Activated T-cell treated with anti-CD3 and anti-CD28 coated beads, Interleukin-2, amount 50 U/mL, for 72 hours (primary cell): Measurements from ENCODE around the gene C16orf90. TPM values are rescaled to one million over a fixed set of nuclear protein-coding genes. Genes with fewer than 3 reads are reported as not detected.
"Not testable (repeated sequence)": the region's sequence is repeated elsewhere in the genome, so short reads cannot be mapped to it uniquely, and the experiment has no call there.

ENCODE experiments used
- ATAC-seq, 2 donors: fragments of 150-1000 bp; cut with Tn5 transposase; replicated peaks in 1 of 2; 2 replicates each; pipeline ENCODE4 v1.10.0; 2021; ENCODE audit warnings: moderate library complexity in 2 of 2, mild to moderate bottlenecking in 1 of 2
- DNase-seq, 2 donors: peaks; one replicate each; pipeline ENCODE4 v3.0.0; 2021 to 2022; ENCODE audit warnings: mixed read lengths in 1 of 2
- H3K27ac Mint-ChIP-seq: one replicate; pipeline ENCODE4 v1.8.0; 2022; ENCODE audit warnings: mild to moderate bottlenecking, moderate library complexity, mixed read lengths
- H3K27me3 Mint-ChIP-seq: one replicate; pipeline ENCODE4 v1.8.0; 2022; ENCODE audit warnings: low read depth, mixed read lengths
- H3K36me3 Mint-ChIP-seq, 2 donors: one replicate each; pipeline ENCODE4 v1.8.0; 2022; ENCODE audit warnings: mixed read lengths in 2 of 2, mild to moderate bottlenecking in 1 of 2; ENCODE audit not compliant: insufficient read depth in 2 of 2
- H3K4me1 Mint-ChIP-seq: one replicate; pipeline ENCODE4 v1.8.0; 2022; ENCODE audit warnings: low read depth, mixed read lengths
- H3K4me3 Mint-ChIP-seq, 2 donors: one replicate each; pipeline ENCODE4 v1.8.0; 2022; ENCODE audit warnings: mild to moderate bottlenecking in 2 of 2, mixed read lengths in 2 of 2, moderate library complexity in 2 of 2
- H3K9me3 Mint-ChIP-seq, 2 donors: one replicate each; pipeline ENCODE4 v1.8.0; 2022; ENCODE audit warnings: mixed read lengths in 2 of 2
- total RNA-seq, 2 donors: library from RNA; stranded (reverse); gene quantifications; one replicate each; pipeline ENCODE4 v1.2.3, GENCODE V29; 2022

C16orf90 gene
- total RNA-seq, 2 donors from 2014 or later: not detected

GRCh38 chr16:3503523-3503922 is 8.2 kb upstream of the C16orf90 start:
- Mint-ChIP-seq H3K4me3 (peak overlapping the region; percentile 88 to 94), H3K36me3 (peaks cover 7 to 8% of the 10 kb centered on the region in 2 donors), H3K9me3 (no peaks in the 10 kb centered on the region), H3K4me1 (peaks cover 72% of the 10 kb centered on the region), H3K27ac (peak overlapping the region; percentile 83), H3K27me3 (no peaks in the 10 kb centered on the region)
- DNase-seq (peak; percentile 59 to 68), ATAC-seq (peak; percentile 54 to 56)

- H3K36me3 Mint-ChIP-seq: peaks cover 3 to 5% of the 10 kb centered on the region in 2 donors
- H3K9me3 Mint-ChIP-seq: no peaks in the 10 kb centered on the region
- DNase-seq (no peak), ATAC-seq (no peak)
- peaks cover 65% of the 10 kb centered on the region for H3K4me1 Mint-ChIP-seq
- no peaks in the 10 kb centered on the region for H3K27me3 Mint-ChIP-seq
- H3K27ac Mint-ChIP-seq: peak overlapping the region; percentile 73
- H3K4me3 Mint-ChIP-seq: peak overlapping the region; percentile 88 to 94
Observed at GRCh38 chr16:3501783-3502400, 6.6 kb upstream of the C16orf90 start.

GRCh38 chr16:3501412-3501761 is 6.1 kb upstream of the C16orf90 start:
- DNase-seq, ATAC-seq, H3K36me3 Mint-ChIP-seq, H3K27me3 Mint-ChIP-seq, H3K9me3 Mint-ChIP-seq: not testable (repeated sequence)
- peaks cover 65% of the 10 kb centered on the region for H3K4me1 Mint-ChIP-seq
- peak overlapping the region; percentile 88 to 94 for H3K4me3 Mint-ChIP-seq
- peak overlapping the region; percentile 73 for H3K27ac Mint-ChIP-seq

- Mint-ChIP-seq H3K9me3 (no peaks in the 10 kb centered on the region), H3K4me3 (peak overlapping the region in 1 of 2 donors; percentile 40), H3K27me3 (no peaks in the 10 kb centered on the region), H3K36me3 (peaks cover 0 to 3% of the 10 kb centered on the region in 2 donors), H3K4me1 (peaks cover 41% of the 10 kb centered on the region), H3K27ac (no peak overlapping the region)
- DNase-seq: no peak
- ATAC-seq: no peak
Observed at GRCh38 chr16:3498988-3499387, 3.7 kb upstream of the C16orf90 start.

GRCh38 chr16:3497771-3498170 is 2.5 kb upstream of the C16orf90 start:
- no peak overlapping the region for H3K4me3 Mint-ChIP-seq
- ATAC-seq: no peak
- DNase-seq: no peak
- H3K4me1 Mint-ChIP-seq: peaks cover 28% of the 10 kb centered on the region
- H3K27ac Mint-ChIP-seq: no peak overlapping the region
- H3K27me3 Mint-ChIP-seq: no peaks in the 10 kb centered on the region
- no peaks in the 10 kb centered on the region for H3K9me3 Mint-ChIP-seq
- peaks cover 0 to 3% of the 10 kb centered on the region in 2 donors for H3K36me3 Mint-ChIP-seq

GRCh38 chr16:3496386-3496785 is 1.1 kb upstream of the C16orf90 start:
- H3K27me3 Mint-ChIP-seq: no peaks in the 10 kb centered on the region
- H3K36me3 Mint-ChIP-seq: peaks cover 0 to 3% of the 10 kb centered on the region in 2 donors
- DNase-seq: no peak
- H3K4me1 Mint-ChIP-seq: peaks cover 15% of the 10 kb centered on the region
- ATAC-seq: no peak
- no peak overlapping the region for H3K27ac Mint-ChIP-seq
- no peak overlapping the region for H3K4me3 Mint-ChIP-seq
- no peaks in the 10 kb centered on the region for H3K9me3 Mint-ChIP-seq

GRCh38 chr16:3494386-3494973 is 809 bp downstream of the C16orf90 start:
- Mint-ChIP-seq H3K27me3 (no peaks in the 10 kb centered on the region), H3K4me1 (no peaks in the 10 kb centered on the region), H3K36me3 (peaks cover 0 to 3% of the 10 kb centered on the region in 2 donors), H3K27ac (no peak overlapping the region), H3K9me3 (no peaks in the 10 kb centered on the region), H3K4me3 (no peak overlapping the region)
- ATAC-seq (peak in 1 of 2 donors; percentile 20), DNase-seq (no peak)

- ATAC-seq: no peak
- no peaks in the 10 kb centered on the region for H3K4me1 Mint-ChIP-seq
- H3K36me3 Mint-ChIP-seq: no peaks in the 10 kb centered on the region
Observed at GRCh38 chr16:3492356-3492755, 2.9 kb downstream of the C16orf90 start.

GRCh38 chr16:3490911-3491629 is 4.2 kb downstream of the C16orf90 start:
- Mint-ChIP-seq H3K36me3 (no peaks in the 10 kb centered on the region), H3K27ac (no peak overlapping the region), H3K9me3 (no peaks in the 10 kb centered on the region), H3K4me3 (no peak overlapping the region), H3K27me3 (no peaks in the 10 kb centered on the region), H3K4me1 (no peaks in the 10 kb centered on the region)
- no peak for DNase-seq
- ATAC-seq: peak in 1 of 2 donors; percentile 29

More at GRCh38 chr16:3492356-3492755, 2.9 kb downstream of the C16orf90 start:
- H3K27ac Mint-ChIP-seq: no peak overlapping the region
- no peaks in the 10 kb centered on the region for H3K27me3 Mint-ChIP-seq
- DNase-seq: no peak
- H3K4me3 Mint-ChIP-seq: no peak overlapping the region
- H3K9me3 Mint-ChIP-seq: no peaks in the 10 kb centered on the region

- no peak for ATAC-seq
- H3K9me3 Mint-ChIP-seq: no peaks in the 10 kb centered on the region
- H3K27ac Mint-ChIP-seq: no peak overlapping the region
- H3K36me3 Mint-ChIP-seq: peaks cover 0 to 2% of the 10 kb centered on the region in 2 donors
- no peaks in the 10 kb centered on the region for H3K4me1 Mint-ChIP-seq
- no peak overlapping the region for H3K4me3 Mint-ChIP-seq
- H3K27me3 Mint-ChIP-seq: no peaks in the 10 kb centered on the region
- DNase-seq: no peak
Observed at GRCh38 chr16:3488801-3489200, 6.5 kb downstream of the C16orf90 start.

- H3K36me3 Mint-ChIP-seq: peaks cover 1 to 7% of the 10 kb centered on the region in 2 donors
- ATAC-seq (no peak), DNase-seq (no peak)
- no peaks in the 10 kb centered on the region for H3K9me3 Mint-ChIP-seq
- H3K27ac Mint-ChIP-seq: no peak overlapping the region
- no peaks in the 10 kb centered on the region for H3K27me3 Mint-ChIP-seq
- H3K4me3 Mint-ChIP-seq: no peak overlapping the region
- H3K4me1 Mint-ChIP-seq: no peaks in the 10 kb centered on the region
Observed at GRCh38 chr16:3487521-3488410, 7.5 kb downstream of the C16orf90 start.

- no peak overlapping the region for H3K27ac Mint-ChIP-seq
- peaks cover 3 to 9% of the 10 kb centered on the region in 2 donors for H3K36me3 Mint-ChIP-seq
- ATAC-seq: no peak
- H3K4me3 Mint-ChIP-seq: no peak overlapping the region
- H3K4me1 Mint-ChIP-seq: no peaks in the 10 kb centered on the region
- no peak for DNase-seq
- H3K9me3 Mint-ChIP-seq: no peaks in the 10 kb centered on the region
- H3K27me3 Mint-ChIP-seq: no peaks in the 10 kb centered on the region
Observed at GRCh38 chr16:3486506-3487215, 8.6 kb downstream of the C16orf90 start.
